ENCODE results near the gene TCF21.
"Not testable (repeated sequence)": the region's sequence is repeated elsewhere in the genome, so short reads cannot be mapped to it uniquely, and the experiment has no call there.

Gene TCF21

DNA sequence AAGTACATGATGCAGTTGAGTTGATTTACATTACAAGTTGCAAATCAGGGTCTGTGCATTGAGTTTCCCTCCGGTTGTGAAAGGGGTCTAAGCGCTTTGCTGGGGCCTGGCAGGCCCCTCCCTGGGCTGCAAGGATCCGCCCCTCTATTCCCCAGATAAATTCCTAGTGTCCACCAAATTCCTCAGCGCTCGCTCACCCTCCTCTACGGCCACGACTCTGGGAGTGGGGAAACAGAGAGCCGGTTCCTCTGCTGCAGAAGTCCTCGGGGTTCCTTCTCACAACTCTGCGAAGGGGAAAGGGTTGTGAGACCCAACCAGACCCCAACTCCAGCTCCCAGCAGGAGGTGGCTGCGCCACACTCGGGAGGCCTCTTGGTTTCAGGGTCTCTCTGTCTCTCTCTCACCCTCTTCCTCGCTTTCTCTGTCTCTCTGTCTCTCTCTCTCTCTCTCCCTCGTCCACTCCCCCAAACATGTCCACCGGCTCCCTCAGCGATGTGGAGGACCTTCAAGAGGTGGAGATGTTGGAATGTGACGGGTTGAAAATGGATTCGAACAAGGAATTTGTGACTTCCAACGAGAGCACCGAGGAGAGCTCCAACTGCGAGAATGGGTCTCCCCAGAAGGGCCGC, at the start of gene TCF21:
Gene TCF21, plus strand, starts transcription at position 185 of the 628 bp plus-strand sequence. Its CDS starts 285 bp downstream, at position 470.
- no peak for DNase-seq

DNA sequence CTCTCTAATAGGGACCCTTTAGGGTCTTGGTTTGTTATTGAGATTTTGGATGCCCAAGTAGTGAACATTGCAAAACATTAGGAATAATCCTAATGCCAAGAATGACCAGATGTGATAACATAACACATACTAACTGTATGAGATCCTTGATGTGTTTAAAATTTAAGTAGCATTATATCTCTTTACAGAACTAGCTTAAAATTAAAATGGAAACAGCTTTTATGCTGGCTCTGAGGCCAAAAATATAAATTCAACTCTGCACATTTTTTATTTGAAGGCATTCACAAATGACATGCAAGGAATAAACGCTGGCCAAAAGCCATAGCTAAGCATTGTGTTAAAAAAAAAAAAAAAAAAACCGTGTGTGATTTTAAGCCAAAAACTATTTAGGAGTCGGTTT, 47.7 kb upstream of the TCF21 start:
- no peak for DNase-seq

DNA sequence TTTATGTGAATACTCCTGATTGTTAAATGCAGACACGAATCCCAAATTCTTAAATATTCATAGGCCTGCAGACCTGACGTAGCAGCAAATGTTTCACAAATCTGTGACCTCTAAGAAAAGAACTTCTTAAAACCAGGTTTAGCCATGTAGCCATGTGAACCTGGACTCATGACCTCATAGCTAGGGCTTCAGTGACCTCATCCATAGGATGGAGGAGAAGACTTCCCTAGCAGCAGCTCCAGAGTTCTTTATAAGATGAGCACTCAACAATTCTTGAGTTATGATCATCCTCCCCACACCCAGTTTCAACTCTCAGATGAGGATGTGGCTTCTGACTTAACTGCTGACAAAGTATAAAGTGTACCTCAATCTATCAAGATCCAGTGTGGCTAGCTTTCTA, 45.8 kb upstream of the TCF21 start:
- DNase-seq: no peak

DNA sequence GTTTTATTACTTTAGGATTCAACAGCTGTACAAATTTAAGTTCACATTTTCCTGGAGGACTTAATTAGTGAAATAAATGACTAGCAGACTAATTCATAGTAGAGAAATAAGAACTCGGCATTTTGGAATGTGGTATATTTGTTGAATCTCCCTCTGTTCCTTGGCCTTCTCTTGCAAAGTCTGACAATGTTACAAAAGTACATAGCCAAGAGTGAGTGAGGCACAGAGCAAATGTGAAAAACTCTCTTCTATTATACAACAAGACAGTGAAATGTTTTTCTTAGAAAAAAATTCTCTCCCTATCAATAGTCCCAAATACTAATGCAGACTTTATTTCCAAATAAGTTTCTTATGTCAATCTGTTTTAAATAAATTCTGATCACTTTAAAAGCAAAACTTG, 44.2 kb upstream of the TCF21 start:
- no peak for DNase-seq

DNA sequence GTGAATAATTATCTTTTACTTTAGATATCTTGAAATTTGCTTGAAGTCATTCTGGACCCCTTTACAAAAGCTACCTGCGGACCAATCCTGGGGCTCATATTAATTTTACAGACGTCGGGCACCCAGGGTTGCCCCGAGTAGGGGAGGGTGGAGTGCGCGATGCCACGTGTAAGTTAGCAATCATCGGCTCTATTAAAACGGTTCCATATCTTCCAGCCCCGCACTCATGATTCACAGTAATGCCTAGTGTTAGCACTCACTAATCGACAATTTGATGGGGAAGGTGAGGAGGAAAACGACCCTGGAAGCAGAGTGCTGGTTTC, 34.9 kb upstream of the TCF21 start:
- no peak for DNase-seq

GRCh38 chr6:133854364-133855275, 34.3 kb upstream of the TCF21 start:
- peak; percentile 63 to 78 for DNase-seq

- DNase-seq: no peak
These were observed 33.5 kb upstream of the TCF21 start for GRCh38 chr6:133855276-133855990.

DNA sequence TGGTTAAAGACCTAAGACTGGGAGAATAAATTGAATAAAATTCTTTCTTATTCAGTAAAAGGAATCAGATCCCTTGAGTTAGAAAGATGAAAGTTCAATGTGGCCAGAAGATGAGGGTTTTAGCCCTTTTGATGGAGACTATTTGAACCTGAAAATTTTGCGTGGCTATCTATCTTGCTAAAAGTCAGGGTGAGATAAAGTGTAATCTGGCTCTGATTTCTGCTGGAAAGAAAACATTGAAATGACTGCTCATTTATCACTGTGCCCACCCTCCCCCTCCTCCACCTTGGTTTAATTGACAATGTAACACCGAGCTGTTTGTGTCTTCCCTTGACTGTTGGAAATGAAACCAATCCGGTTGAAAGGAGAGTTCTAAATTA, 32.9 kb upstream of the TCF21 start:
- DNase-seq: no peak

DNA sequence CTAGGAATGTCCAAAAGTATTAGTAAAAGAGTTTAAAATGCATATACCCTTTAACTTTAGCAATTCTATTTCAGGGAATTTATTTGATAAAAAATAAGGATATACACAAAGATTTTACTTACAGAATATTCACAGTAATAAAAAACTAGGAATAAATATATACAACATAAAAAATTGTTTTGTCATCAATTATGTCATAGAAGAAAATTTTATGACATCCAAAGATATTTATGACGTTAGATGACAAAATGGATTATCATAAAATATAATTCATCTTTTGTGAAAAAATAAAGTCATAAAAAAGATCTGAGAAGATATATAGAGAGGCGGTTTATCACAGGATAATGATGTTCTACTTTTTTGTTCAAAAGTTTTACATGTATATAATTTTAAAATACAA, 32.0 kb upstream of the TCF21 start:
- no peak for DNase-seq

DNA sequence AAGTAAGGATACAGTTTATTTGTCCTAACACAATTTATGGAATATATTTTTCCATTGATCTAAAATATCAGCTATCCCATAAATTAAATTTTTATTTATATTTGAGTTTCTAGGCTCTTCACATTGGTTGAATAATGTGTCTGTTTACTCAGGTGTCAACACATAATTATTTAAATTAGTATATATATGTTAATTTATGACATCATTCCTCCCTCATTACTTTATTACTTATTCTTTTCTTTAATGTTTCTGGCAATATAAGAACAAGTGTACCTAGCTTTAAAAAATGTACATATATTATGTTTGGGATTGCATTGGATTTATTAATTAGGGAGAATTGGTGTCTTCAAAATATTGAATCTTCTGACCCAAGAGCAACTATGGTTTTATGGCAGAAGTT, 31.2 kb upstream of the TCF21 start:
- DNase-seq: no peak

- DNase-seq: not testable (repeated sequence)
These were observed 27.6 kb upstream of the TCF21 start for GRCh38 chr6:133861337-133861736.

DNA sequence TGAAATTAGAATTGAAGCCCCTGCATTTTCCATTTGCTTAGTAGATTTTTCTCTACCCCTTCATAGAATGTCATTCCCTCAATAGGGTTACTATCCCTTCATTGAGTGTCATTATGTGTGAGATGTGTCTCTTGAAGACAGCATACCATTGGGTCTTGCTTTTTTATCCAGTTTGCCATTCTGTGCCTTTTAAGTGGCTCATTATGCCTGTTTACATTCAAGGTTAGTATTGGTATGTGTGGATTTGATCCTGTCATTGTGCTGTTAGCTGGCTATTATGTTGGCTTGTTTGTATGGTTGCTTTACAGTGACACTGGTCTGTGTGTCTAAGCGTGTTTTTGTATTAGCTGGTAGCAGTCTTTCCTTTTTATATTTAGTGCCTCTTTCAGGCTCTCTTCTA, 25.7 kb upstream of the TCF21 start:
- no peak for DNase-seq

GRCh38 chr6:133865680-133866079, 23.2 kb upstream of the TCF21 start:
- DNase-seq: no peak

- DNase-seq: no peak
These were observed 17.8 kb upstream of the TCF21 start for GRCh38 chr6:133871131-133871530.

DNA sequence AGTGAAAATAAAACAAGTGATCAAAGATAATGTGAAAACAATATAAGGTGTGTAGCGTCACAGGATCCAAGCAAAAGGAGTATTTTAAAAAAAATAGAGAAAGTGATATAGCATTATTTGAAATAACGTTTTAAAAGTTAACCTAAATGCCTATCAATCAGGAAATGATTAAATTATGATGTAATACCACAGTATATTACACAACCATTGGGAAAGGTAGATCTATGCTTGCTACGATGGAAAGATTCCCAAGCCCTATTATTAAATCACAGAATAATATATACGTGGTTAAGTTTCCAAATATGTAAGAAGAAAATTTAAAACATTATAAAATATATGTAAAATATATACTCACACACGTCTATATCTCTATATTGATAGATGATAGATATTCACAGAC, 15.4 kb upstream of the TCF21 start:
- no peak for DNase-seq

GRCh38 chr6:133877116-133877515, 11.8 kb upstream of the TCF21 start:
- DNase-seq: no peak

- DNase-seq: no peak
These were observed 8.9 kb upstream of the TCF21 start for GRCh38 chr6:133880006-133880405.

DNA sequence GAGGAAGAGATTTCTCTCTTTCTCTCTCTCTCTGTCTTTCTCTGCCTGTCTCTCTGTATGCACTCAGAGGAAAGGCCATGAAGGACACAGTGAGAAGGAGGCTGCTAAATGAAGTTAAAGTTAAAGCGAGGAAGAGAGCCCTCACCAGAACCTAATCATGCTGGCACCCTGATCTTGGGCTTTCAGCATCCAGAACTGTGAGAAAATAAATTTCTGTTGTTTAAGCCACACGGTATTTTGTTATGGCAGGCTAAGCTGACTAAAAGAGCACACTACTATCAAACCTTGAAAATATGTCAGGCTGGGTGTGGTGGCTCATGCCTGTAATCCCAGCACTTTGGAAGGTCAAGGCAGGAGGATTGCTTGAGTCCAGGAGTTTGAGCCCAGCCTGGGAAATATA, 8.0 kb upstream of the TCF21 start:
- no peak for DNase-seq

DNA sequence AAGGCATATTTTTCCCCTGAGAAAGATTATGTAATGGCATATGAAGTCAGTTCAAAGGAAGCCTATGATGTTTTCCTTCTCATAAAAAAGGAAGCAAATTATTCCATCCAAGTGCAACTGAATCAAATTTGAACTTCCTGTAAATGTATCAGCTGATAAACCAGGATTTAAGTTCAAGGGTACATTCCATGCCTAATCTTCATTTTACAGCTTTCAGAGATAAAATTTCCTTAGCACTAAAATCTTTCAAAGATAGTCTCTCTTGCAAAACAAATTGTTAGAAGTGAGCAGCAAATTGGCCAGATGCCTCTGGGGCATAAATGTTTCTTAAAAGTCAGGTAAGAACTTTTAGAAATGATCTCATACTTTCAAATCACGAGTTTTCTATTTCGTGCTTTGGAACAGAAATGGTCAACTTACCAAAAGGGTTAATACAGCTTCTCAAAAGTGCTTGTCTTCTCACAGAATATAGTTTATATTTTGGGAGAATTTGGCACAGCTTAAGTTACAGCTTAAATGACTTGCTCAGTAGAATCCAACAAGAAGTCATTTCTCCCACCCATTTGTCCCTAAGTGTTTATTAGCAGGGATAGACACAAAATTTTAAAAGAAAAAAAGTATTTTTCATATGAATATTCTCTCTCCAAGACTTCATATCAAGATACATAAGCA, 2.7 kb upstream of the TCF21 start:
- no peak for DNase-seq

GRCh38 chr6:133887156-133887879, 1.6 kb upstream of the TCF21 start:
- no peak for DNase-seq

GRCh38 chr6:133887880-133888230, 1.1 kb upstream of the TCF21 start:
- DNase-seq: no peak

DNA sequence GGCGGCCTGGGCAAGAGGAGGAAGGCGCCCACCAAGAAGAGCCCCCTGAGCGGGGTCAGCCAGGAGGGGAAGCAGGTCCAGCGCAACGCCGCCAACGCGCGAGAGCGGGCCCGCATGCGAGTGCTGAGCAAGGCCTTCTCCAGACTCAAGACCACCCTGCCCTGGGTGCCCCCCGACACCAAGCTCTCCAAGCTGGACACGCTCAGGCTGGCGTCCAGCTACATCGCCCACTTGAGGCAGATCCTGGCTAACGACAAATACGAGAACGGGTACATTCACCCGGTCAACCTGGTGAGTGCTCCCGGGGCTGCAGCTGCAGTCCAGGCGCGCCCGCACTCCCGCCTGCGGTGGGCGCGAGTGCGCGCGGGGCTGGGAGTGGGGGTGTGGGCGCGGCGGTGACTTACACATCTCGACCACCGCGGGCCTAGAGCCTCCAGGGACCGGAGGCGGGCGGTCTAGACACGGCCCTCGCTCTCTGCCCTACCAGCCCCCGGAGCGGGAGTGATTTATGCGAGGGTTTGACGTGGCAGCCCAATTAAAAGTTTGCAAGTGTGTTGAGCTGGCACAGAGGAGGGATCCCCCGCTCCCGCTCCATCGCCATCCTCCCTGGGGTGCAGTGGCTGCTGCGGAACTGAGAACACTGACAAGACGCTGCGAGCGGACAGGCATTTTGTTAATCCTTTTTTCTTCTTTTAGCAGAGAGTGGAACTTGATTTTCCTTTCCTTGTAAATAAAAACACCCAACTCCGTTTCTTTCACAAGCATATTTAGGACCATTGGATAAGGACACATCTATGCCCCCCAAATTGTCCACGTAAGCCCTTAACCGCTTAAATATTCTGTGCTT, 867 bp downstream of the TCF21 start:
- no peak for DNase-seq
